NB4 (cell line): Measurements from ENCODE around the gene UBL7.

Experiments
- DNase-seq: peaks from one replicate; pipeline ENCODE4 v3.0.0; 2010; ENCODE audit warnings: low read depth
- H3K4me3 ChIP-seq: one replicate; pipeline ENCODE4 v1.5.1; 2011; ENCODE audit warnings: mild to moderate bottlenecking, low read depth, low read length, moderate library complexity
- CTCF ChIP-seq: IDR thresholded peaks from one replicate; pipeline ENCODE4 v1.5.1; 2012; ENCODE audit warnings: low read depth, low read length
- MAX ChIP-seq: IDR thresholded peaks from 2 replicates; pipeline ENCODE4 v1.6.1; 2011; ENCODE audit warnings: low read depth, low read length
- MYC ChIP-seq: IDR thresholded peaks from 2 replicates; pipeline ENCODE4 v1.6.1; 2011; ENCODE audit warnings: low read depth, low read length
- POLR2A ChIP-seq: IDR thresholded peaks from 2 replicates; pipeline ENCODE4 v1.6.1; 2011; ENCODE audit warnings: mild to moderate bottlenecking; ENCODE audit not compliant: insufficient read length; ENCODE audit errors: extremely low read depth

UBL7 gene

DNA sequence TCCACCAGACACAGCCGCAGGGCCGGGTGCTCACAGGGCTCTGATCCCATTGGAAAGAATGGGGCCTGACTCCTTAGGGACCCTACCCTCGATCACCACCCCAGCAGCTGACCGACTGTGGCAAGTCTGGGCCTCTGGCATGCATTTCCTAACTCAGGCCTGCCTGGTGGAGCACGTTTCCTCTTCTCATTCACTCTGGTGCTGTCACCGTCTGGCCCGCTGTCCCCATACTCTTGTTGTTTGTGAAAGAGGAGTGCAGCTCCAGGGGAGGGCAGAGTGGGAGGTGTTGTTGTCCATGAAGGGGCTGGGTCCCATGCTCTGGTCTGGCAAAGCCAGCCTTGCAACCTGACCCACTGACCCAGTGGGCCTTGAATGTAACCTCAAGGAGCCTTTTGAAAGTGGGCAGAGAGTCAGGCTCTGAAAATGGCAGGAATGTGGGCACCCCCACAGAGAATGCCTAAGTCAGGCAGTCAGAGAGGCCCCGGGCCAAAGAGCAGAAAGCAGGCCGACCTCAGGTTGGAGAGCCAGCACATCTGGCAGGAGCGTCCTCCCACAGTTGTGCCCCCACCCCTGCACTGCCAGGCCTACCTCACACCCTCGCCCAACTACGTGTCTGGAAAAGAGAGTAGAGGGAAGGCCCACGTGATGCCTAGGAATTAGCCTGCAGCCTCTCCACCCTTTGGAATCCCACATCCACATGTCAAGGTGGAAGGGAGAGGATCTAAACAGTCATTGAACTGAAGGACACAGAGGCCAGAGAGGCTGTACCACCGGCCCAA, 38.1 kb downstream of the UBL7 start:
- no peak overlapping the region for H3K4me3 ChIP-seq
- no peak for DNase-seq
- TF ChIP-seq CTCF (no peak), MAX (no peak), MYC (no peak), POLR2A (no peak)

DNA sequence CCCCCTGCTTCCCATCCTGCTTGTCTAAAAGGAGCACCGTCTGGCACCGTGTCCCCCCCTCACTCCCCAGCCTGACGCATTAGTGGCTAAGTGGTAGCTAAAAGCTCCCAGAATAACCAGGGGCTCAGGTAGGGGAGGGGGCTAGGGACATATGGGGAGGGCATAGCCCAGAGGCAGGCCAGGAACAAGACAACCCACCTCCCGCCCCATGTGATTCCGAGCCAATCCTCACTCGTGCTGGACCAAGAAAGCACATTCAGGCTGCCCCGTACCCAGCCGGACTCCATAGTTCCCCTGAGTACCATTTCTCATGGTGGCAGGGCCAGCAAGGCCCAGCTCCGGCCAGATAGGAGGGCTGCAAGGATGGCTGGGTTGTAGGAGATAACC, 38.7 kb downstream of the UBL7 start:
- H3K4me3 ChIP-seq: no peak overlapping the region
- TF ChIP-seq MAX: no peak
- TF ChIP-seq MYC: no peak
- no peak for TF ChIP-seq CTCF
- TF ChIP-seq POLR2A: no peak
- DNase-seq: no peak

- TF ChIP-seq MAX (no peak), POLR2A (no peak), MYC (no peak), CTCF (no peak)
- DNase-seq: no peak
- H3K4me3 ChIP-seq: no peak overlapping the region
Measured at GRCh38 chr15:74421302-74422245, 39.4 kb downstream of the UBL7 start.

DNA sequence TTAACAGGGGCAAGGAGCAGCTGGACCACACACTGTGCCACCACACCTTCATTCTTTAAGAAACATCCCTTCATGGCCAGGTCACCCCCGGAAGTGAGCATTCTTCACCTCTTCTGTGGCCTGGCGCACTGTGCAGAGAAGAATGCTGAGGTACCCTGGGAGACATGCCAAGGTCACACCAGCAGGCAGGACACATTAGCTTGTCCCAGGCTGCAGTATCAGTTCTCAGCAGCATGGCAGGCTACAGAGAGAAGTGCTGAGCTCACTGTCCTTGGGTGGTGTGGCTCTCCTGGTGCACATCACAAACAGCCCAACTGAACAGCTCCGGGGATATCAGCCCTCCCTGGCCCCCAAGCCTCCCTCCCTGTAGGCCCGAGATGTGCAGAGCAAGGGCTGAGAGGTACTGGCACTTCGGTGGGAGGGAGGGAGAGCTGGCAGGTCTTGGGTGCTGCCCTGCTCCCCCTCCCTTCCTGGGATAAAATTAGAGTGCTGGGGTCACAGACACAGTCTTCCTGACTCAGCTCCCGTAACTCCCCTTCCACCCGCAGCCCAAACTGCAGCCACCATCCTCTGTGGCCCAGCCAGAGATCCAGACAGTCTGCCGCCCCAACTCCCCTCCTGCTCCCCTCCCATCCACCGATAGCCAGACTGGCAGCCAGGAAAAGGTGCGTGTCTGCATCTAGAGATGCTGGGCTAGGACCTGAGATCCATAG, 40.6 kb downstream of the UBL7 start:
- no peak for TF ChIP-seq MAX
- TF ChIP-seq CTCF: no peak
- TF ChIP-seq MYC: no peak
- no peak for TF ChIP-seq POLR2A
- DNase-seq: no peak
- H3K4me3 ChIP-seq: no peak overlapping the region

- DNase-seq: no peak
- no peak for TF ChIP-seq CTCF
- no peak for TF ChIP-seq MAX
- no peak for TF ChIP-seq POLR2A
- no peak overlapping the region for H3K4me3 ChIP-seq
Measured at GRCh38 chr15:74419432-74419831, 41.5 kb downstream of the UBL7 start.
